Fibroblast of mammary gland (primary cell): Measurements from ENCODE around the gene SLC23A3.

Experiments used
- DNase-seq: peaks from one replicate; pipeline ENCODE4 v3.0.0-alpha.2; 2010; ENCODE audit warnings: low read depth
- H3K4me3 ChIP-seq: 2 replicates; pipeline ENCODE4 v1.5.1; 2011; ENCODE audit warnings: low read depth, mild to moderate bottlenecking, low read length, moderate library complexity; ENCODE audit not compliant: control insufficient read depth
- TF ChIP-seq, protein P1 (sequence below): conservative IDR thresholded peaks from 2 replicates; pipeline ENCODE4 v1.5.1; 2011; ENCODE audit warnings: low read depth, low read length, inconsistent platforms; ENCODE audit not compliant: control insufficient read depth, insufficient read depth

SLC23A3 gene

DNA sequence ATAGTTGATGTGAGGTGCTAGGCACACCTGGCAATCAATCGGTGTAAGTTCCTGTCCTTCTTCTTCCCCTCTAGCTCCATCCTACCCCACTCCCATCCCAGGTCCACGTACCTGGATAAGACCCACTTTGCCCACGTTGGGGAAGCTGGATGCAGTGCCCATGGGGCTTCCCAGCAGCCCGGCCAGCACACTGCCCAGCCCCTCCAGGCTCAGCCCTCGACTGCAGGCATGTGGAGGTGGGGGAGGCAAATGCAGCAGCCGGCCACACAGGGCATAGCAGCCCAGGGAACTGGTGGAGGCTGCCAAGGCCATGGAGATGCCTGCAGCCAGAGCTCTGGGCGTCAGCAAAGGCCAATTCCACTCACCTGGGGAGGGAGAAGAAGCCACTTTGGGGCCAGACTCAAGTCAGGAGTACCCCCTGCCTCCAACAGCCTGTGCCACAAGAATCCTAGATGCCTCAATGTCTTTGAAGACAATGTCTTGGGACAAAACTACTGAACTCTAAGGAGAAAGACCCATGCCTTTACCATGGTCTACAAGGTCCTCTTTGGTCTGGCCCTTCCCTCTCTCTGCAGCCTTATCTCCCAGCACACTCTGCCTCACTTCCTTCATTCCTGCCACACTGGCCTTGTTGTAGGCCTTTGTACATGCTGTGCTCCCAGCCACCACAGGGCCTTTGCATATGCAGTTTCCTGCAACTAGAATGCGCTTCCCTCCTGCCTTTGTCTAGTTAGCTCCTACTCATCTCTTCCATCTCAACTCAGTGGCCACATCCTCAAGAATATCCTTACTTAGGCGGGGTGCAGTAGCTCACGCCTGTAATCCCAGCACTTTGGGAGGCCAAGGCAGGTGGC lies 4.5 kb downstream of the SLC23A3 start:
- H3K4me3 ChIP-seq = no peak overlapping the region
- TF ChIP-seq, protein P1, sequence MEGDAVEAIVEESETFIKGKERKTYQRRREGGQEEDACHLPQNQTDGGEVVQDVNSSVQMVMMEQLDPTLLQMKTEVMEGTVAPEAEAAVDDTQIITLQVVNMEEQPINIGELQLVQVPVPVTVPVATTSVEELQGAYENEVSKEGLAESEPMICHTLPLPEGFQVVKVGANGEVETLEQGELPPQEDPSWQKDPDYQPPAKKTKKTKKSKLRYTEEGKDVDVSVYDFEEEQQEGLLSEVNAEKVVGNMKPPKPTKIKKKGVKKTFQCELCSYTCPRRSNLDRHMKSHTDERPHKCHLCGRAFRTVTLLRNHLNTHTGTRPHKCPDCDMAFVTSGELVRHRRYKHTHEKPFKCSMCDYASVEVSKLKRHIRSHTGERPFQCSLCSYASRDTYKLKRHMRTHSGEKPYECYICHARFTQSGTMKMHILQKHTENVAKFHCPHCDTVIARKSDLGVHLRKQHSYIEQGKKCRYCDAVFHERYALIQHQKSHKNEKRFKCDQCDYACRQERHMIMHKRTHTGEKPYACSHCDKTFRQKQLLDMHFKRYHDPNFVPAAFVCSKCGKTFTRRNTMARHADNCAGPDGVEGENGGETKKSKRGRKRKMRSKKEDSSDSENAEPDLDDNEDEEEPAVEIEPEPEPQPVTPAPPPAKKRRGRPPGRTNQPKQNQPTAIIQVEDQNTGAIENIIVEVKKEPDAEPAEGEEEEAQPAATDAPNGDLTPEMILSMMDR = no peak

GRCh38 chr2:219163156-219163555 lies 6.7 kb downstream of the SLC23A3 start:
- no peak overlapping the region for H3K4me3 ChIP-seq
- TF ChIP-seq, protein P1 = no peak
- DNase-seq = no peak

More for the DNA sequence above, 4.5 kb downstream of the SLC23A3 start:
- no peak for DNase-seq

GRCh38 chr2:219161097-219161496 lies 8.7 kb downstream of the SLC23A3 start:
- TF ChIP-seq, protein P1 = no peak
- peak overlapping the region; percentile 75 for H3K4me3 ChIP-seq
- DNase-seq = no peak

DNA sequence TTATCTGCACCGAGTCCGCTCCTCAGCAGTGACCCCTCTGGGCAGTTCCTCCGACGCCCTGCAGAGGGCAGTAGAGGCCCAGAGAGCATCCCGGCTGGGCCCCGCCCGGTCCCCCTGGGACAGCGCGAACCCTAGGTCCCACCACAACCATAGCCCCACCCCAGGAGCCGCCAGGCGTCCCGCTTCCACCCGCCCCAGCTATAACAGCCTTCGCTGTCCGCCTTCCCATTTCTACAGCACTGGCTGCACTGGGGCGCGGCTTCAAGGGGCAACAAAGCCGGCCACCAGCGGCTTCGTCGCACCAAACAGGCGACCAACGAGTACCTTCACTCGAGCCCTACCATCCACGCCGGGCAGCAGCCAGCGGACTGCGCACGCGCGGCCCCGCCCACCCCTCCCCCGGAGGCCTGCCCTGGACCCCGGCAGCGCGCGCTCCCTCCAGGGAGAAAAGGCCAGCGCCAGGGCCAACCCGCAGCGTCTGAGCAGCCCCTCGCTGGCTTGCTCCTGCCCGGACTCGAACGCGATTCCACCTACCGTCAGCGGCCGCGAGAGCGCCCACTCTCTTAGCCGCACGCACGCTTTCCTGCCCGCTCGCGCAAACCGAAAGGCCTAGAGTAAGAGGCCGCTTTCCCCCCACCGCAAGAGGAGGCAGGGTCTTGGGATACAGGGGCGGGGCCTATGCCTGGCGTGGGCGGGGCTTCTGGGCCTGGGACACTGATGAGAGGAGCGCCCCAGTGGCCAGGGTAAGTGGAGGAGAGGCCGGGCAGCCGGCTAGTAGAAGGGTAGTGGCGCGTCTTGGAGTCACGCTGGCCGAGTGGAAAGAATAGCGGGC lies 9.4 kb downstream of the SLC23A3 start, which contains the start of gene NHEJ1:
Gene NHEJ1, minus strand, starts transcription at position 630 of the 832 bp plus-strand sequence. CDS start 2,453 bp downstream, outside the sequence.
- DNase-seq = peak; percentile 92
- TF ChIP-seq, protein P1 = peak; percentile 84
- H3K4me3 ChIP-seq = peak within 1 kb of the TSS; percentile 75

DNA sequence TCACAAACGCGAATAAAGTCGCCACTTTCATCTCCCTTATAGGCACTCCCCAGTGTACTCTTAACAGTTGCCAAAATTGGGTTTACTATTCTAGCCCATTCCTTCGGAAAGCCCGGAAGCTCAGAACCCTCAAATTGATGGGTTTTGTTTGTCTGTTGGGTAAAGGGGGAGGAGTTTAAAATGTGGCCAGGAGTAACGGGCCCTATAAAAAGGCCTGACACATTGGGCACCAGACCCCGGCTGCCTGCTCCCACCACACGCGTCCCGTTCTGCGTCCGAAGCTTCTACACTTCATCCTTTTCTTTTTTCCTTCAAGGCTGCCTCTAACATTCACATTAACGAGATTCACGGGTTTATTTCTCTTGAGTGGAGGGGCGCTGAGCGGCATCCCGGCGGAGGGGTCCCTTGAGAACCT lies 10.1 kb downstream of the SLC23A3 start:
- no peak for DNase-seq
- H3K4me3 ChIP-seq = peak overlapping the region; percentile 75
- TF ChIP-seq, protein P1 = no peak

GRCh38 chr2:219158586-219158985 lies 11.2 kb downstream of the SLC23A3 start:
- no peak overlapping the region for H3K4me3 ChIP-seq
- DNase-seq = no peak
- TF ChIP-seq, protein P1 = no peak
